ENCODE measurements around the gene NSUN3. TPM values are rescaled to one million over a fixed set of nuclear protein-coding genes. Genes with fewer than 3 reads are reported as not detected.

Gene NSUN3
- total and polyA plus RNA-seq, 7 experiments from 2014 or later = 7.3 to 24.0 (median 20.3) TPM

- ChIA-PET CTCF (no interaction called here), POLR2A (interaction anchor here (1.3 kb wide), 1 partner anchor 12 kb away, joined by 4 read pairs; the partner anchor contains the start of genes DHFR2 and NSUN3)
- no peaks in the 10 kb centered on the region for H3K9me3 Mint-ChIP-seq
- no peak overlapping the region for H3K27ac ChIP-seq (ENCODE audit: low read depth, low read length)
- DNase-seq = no peak
- no peak overlapping the region for H3K27ac Mint-ChIP-seq
- no peaks in the 10 kb centered on the region for H3K36me3 ChIP-seq (ENCODE audit: control insufficient read depth in 2 of 3, insufficient read depth in 3 of 3, low read length in 3 of 3)
- no peaks in the 10 kb centered on the region for H3K4me1 Mint-ChIP-seq
- peaks cover 0 to 7% (median 4%) of the 10 kb centered on the region in 5 donors for H3K36me3 Mint-ChIP-seq
- H3K27me3 ChIP-seq (ENCODE audit: control insufficient read depth in 2 of 2, insufficient read depth in 2 of 2, low read length in 2 of 2) = no peaks in the 10 kb centered on the region
- no peaks in the 10 kb centered on the region for H3K4me1 ChIP-seq (ENCODE audit: control insufficient read depth in 2 of 2, insufficient read depth in 2 of 2, low read length in 2 of 2)
- H3K4me3 Mint-ChIP-seq = no peak overlapping the region
- intact Hi-C loops (cut with micrococcal nuclease) = no loop called here
- H3K27me3 Mint-ChIP-seq = no peaks in the 10 kb centered on the region
- no peaks in the 10 kb centered on the region for H3K9me3 ChIP-seq (ENCODE audit: control insufficient read depth in 2 of 3, low read length in 3 of 3)
- no peak overlapping the region for H3K4me3 ChIP-seq (ENCODE audit: low read length)
- no peak for ATAC-seq
These were observed 12.3 kb upstream of the NSUN3 start for GRCh38 chr3:94050546-94050945.

GRCh38 chr3:94061297-94061696 lies 1.6 kb upstream of the NSUN3 start:
- no peak overlapping the region for H3K4me3 ChIP-seq (ENCODE audit: low read length)
- POLR2A ChIA-PET = interaction anchor here (0.8 kb wide), 1 partner anchor 82 kb away, joined by 3 read pairs; the partner anchor contains the start of gene ARL13B
- peak overlapping the region in 2 of 9 donors; percentile 13 to 19 for H3K27ac Mint-ChIP-seq
- H3K36me3 ChIP-seq (ENCODE audit: control insufficient read depth in 2 of 3, insufficient read depth in 3 of 3, low read length in 3 of 3) = peaks cover 0 to 11% (median 0%) of the 10 kb centered on the region in 3 experiments
- H3K9me3 Mint-ChIP-seq = no peaks in the 10 kb centered on the region
- H3K4me3 Mint-ChIP-seq = peak overlapping the region in 1 of 10 donors; percentile 53
- ATAC-seq (no peak), DNase-seq (no peak)
- CTCF ChIA-PET = no interaction called here
- H3K27ac ChIP-seq (ENCODE audit: low read depth, low read length) = no peak overlapping the region
- peaks cover 3 to 32% (median 18%) of the 10 kb centered on the region in 5 donors for H3K36me3 Mint-ChIP-seq
- H3K27me3 ChIP-seq (ENCODE audit: control insufficient read depth in 2 of 2, insufficient read depth in 2 of 2, low read length in 2 of 2) = no peaks in the 10 kb centered on the region
- no peaks in the 10 kb centered on the region for H3K27me3 Mint-ChIP-seq
- intact Hi-C loops (cut with micrococcal nuclease) = loop anchor here in 1 of 2 donors (10.0 kb wide), 1 partner anchor 216 kb away; no protein-coding TSS in a partner anchor
- peaks cover 24 to 68% (median 49%) of the 10 kb centered on the region in 7 donors for H3K4me1 Mint-ChIP-seq
- peaks cover 18 to 20% of the 10 kb centered on the region in 2 donors for H3K4me1 ChIP-seq (ENCODE audit: control insufficient read depth in 2 of 2, insufficient read depth in 2 of 2, low read length in 2 of 2)
- H3K9me3 ChIP-seq (ENCODE audit: control insufficient read depth in 2 of 3, low read length in 3 of 3) = no peaks in the 10 kb centered on the region

- peaks cover 18 to 20% of the 10 kb centered on the region in 2 donors for H3K4me1 ChIP-seq (ENCODE audit: control insufficient read depth in 2 of 2, insufficient read depth in 2 of 2, low read length in 2 of 2)
- Mint-ChIP-seq H3K4me1 (peaks cover 30 to 75% (median 64%) of the 10 kb centered on the region in 7 donors), H3K9me3 (peaks cover 0 to 5% (median 0%) of the 10 kb centered on the region in 11 donors), H3K36me3 (peaks cover 18 to 43% (median 38%) of the 10 kb centered on the region in 5 donors), H3K27me3 (no peaks in the 10 kb centered on the region), H3K27ac (peak overlapping the region; percentile 98 to 100 (median 100)), H3K4me3 (peak overlapping the region; percentile 93 to 100 (median 98))
- ChIA-PET CTCF (interaction anchor here (0.6 kb wide), 1 partner anchor 26 kb away, joined by 5 read pairs; no protein-coding TSS in a partner anchor), POLR2A (interaction anchor here (0.7 to 2.4 kb wide), 11 partner anchors 8 to 90 kb away, joined by 3 to 10 read pairs (median 4); partner anchors contain the start of gene PROS1)
- DNase-seq (no peak), ATAC-seq (no peak)
- H3K27ac ChIP-seq (ENCODE audit: low read depth, low read length) = peak overlapping the region; percentile 94
- peak overlapping the region; percentile 71 for H3K4me3 ChIP-seq (ENCODE audit: low read length)
- peaks cover 0 to 26% (median 0%) of the 10 kb centered on the region in 3 experiments for H3K36me3 ChIP-seq (ENCODE audit: control insufficient read depth in 2 of 3, insufficient read depth in 3 of 3, low read length in 3 of 3)
- no peaks in the 10 kb centered on the region for H3K27me3 ChIP-seq (ENCODE audit: control insufficient read depth in 2 of 2, insufficient read depth in 2 of 2, low read length in 2 of 2)
- H3K9me3 ChIP-seq (ENCODE audit: control insufficient read depth in 2 of 3, low read length in 3 of 3) = no peaks in the 10 kb centered on the region
- intact Hi-C loops (cut with micrococcal nuclease) = loop anchor here (1.0 to 10.0 kb wide), 3 partner anchors 17 to 219 kb away; partner anchors contain the start of gene ARL13B (in 1 of the 2)
These were observed 747 bp downstream of the NSUN3 start for GRCh38 chr3:94063496-94064119.

GRCh38 chr3:94064243-94064860 lies 1.5 kb downstream of the NSUN3 start:
- Histone ChIP-seq H3K4me3 (ENCODE audit: low read length) (no peak overlapping the region), H3K27ac (ENCODE audit: low read depth, low read length) (no peak overlapping the region), H3K36me3 (ENCODE audit: control insufficient read depth in 2 of 3, insufficient read depth in 3 of 3, low read length in 3 of 3) (peaks cover 0 to 26% (median 0%) of the 10 kb centered on the region in 3 experiments), H3K4me1 (ENCODE audit: control insufficient read depth in 2 of 2, insufficient read depth in 2 of 2, low read length in 2 of 2) (peaks cover 18 to 20% of the 10 kb centered on the region in 2 donors), H3K27me3 (ENCODE audit: control insufficient read depth in 2 of 2, insufficient read depth in 2 of 2, low read length in 2 of 2) (no peaks in the 10 kb centered on the region), H3K9me3 (ENCODE audit: control insufficient read depth in 2 of 3, low read length in 3 of 3) (no peaks in the 10 kb centered on the region)
- ChIA-PET POLR2A (interaction anchor here (0.7 kb wide), 1 partner anchor 81 kb away, joined by 3 read pairs; no protein-coding TSS in a partner anchor), CTCF (interaction anchor here (1.5 kb wide), 1 partner anchor 61 kb away, joined by 5 read pairs; no protein-coding TSS in a partner anchor)
- no peak for DNase-seq
- Mint-ChIP-seq H3K4me3 (peak overlapping the region; percentile 93 to 100 (median 98)), H3K27me3 (no peaks in the 10 kb centered on the region), H3K9me3 (peaks cover 0 to 5% (median 0%) of the 10 kb centered on the region in 11 donors), H3K4me1 (peaks cover 36 to 78% (median 67%) of the 10 kb centered on the region in 7 donors), H3K27ac (peak overlapping the region; percentile 98 to 100 (median 100)), H3K36me3 (peaks cover 18 to 41% (median 38%) of the 10 kb centered on the region in 5 donors)
- intact Hi-C loops (cut with micrococcal nuclease) = loop anchor here in 1 of 2 donors (10.0 kb wide), 1 partner anchor 220 kb away; no protein-coding TSS in a partner anchor
- no peak for ATAC-seq

GRCh38 chr3:94065122-94065521 lies 2.3 kb downstream of the NSUN3 start:
- ATAC-seq (no peak), DNase-seq (no peak)
- Mint-ChIP-seq H3K27ac (peak overlapping the region in 7 of 9 donors; percentile 22 to 71 (median 47)), H3K9me3 (peaks cover 0 to 5% (median 0%) of the 10 kb centered on the region in 11 donors), H3K4me3 (peak overlapping the region; percentile 3 to 99 (median 45)), H3K27me3 (no peaks in the 10 kb centered on the region), H3K4me1 (peaks cover 38 to 78% (median 67%) of the 10 kb centered on the region in 7 donors), H3K36me3 (peaks cover 18 to 40% (median 38%) of the 10 kb centered on the region in 5 donors)
- H3K36me3 ChIP-seq (ENCODE audit: control insufficient read depth in 2 of 3, insufficient read depth in 3 of 3, low read length in 3 of 3) = peaks cover 0 to 24% (median 0%) of the 10 kb centered on the region in 3 experiments
- H3K4me1 ChIP-seq (ENCODE audit: control insufficient read depth in 2 of 2, insufficient read depth in 2 of 2, low read length in 2 of 2) = peaks cover 18 to 21% of the 10 kb centered on the region in 2 donors
- H3K27me3 ChIP-seq (ENCODE audit: control insufficient read depth in 2 of 2, insufficient read depth in 2 of 2, low read length in 2 of 2) = no peaks in the 10 kb centered on the region
- no peaks in the 10 kb centered on the region for H3K9me3 ChIP-seq (ENCODE audit: control insufficient read depth in 2 of 3, low read length in 3 of 3)
- H3K4me3 ChIP-seq (ENCODE audit: low read length) = no peak overlapping the region
- POLR2A ChIA-PET = no interaction called here
- H3K27ac ChIP-seq (ENCODE audit: low read depth, low read length) = no peak overlapping the region
- CTCF ChIA-PET = interaction anchor here (1.5 kb wide), 1 partner anchor 62 kb away, joined by 5 read pairs; no protein-coding TSS in a partner anchor
- intact Hi-C loops (cut with micrococcal nuclease) = loop anchor here in 1 of 2 donors (10.0 kb wide), 1 partner anchor 220 kb away; no protein-coding TSS in a partner anchor

- intact Hi-C loops (cut with micrococcal nuclease) = loop anchor here in 1 of 2 donors (10.0 kb wide), 1 partner anchor 221 kb away; no protein-coding TSS in a partner anchor
- H3K4me3 ChIP-seq (ENCODE audit: low read length) = no peak overlapping the region
- CTCF ChIA-PET = interaction anchor here (1.5 kb wide), 1 partner anchor 63 kb away, joined by 5 read pairs; no protein-coding TSS in a partner anchor
- no peak for ATAC-seq
- peaks cover 40 to 73% (median 68%) of the 10 kb centered on the region in 7 donors for H3K4me1 Mint-ChIP-seq
- peaks cover 0 to 5% (median 0%) of the 10 kb centered on the region in 11 donors for H3K9me3 Mint-ChIP-seq
- no peaks in the 10 kb centered on the region for H3K9me3 ChIP-seq (ENCODE audit: control insufficient read depth in 2 of 3, low read length in 3 of 3)
- peak overlapping the region in 4 of 9 donors; percentile 32 to 68 (median 36) for H3K27ac Mint-ChIP-seq
- H3K36me3 Mint-ChIP-seq = peaks cover 18 to 36% (median 34%) of the 10 kb centered on the region in 5 donors
- no peak for DNase-seq
- H3K27me3 Mint-ChIP-seq = no peaks in the 10 kb centered on the region
- POLR2A ChIA-PET = interaction anchor here (1.6 kb wide), 1 partner anchor 87 kb away, joined by 4 read pairs; no protein-coding TSS in a partner anchor
- no peaks in the 10 kb centered on the region for H3K27me3 ChIP-seq (ENCODE audit: control insufficient read depth in 2 of 2, insufficient read depth in 2 of 2, low read length in 2 of 2)
- H3K4me1 ChIP-seq (ENCODE audit: control insufficient read depth in 2 of 2, insufficient read depth in 2 of 2, low read length in 2 of 2) = peaks cover 18 to 25% of the 10 kb centered on the region in 2 donors
- H3K36me3 ChIP-seq (ENCODE audit: control insufficient read depth in 2 of 3, insufficient read depth in 3 of 3, low read length in 3 of 3) = peaks cover 0 to 18% (median 0%) of the 10 kb centered on the region in 3 experiments
- H3K27ac ChIP-seq (ENCODE audit: low read depth, low read length) = no peak overlapping the region
- peak overlapping the region in 7 of 10 donors; percentile 2 to 50 (median 23) for H3K4me3 Mint-ChIP-seq
These were observed 3.1 kb downstream of the NSUN3 start for GRCh38 chr3:94065819-94066480.
